ENCODE measurements around the gene REEP6.

The REEP6 gene

GRCh38 chr19:1481224-1481892, 9.6 kb upstream of the REEP6 start:
- peaks cover 26% of the 10 kb centered on the region for H3K79me2 ChIP-seq (ENCODE audit: low read length)
- peaks cover 30% of the 10 kb centered on the region for H3K27me3 ChIP-seq (replicated peaks; ENCODE audit: insufficient read depth, low read length)
- H3K4me3 ChIP-seq (ENCODE audit: low read length) = no peak overlapping the region
- H2AFZ ChIP-seq (ENCODE audit: low read length) = no peak overlapping the region
- DNase-seq = no peak
- H3K4me1 ChIP-seq (ENCODE audit: low read length) = no peaks in the 10 kb centered on the region
- H3K27ac ChIP-seq (ENCODE audit: low read length) = no peak overlapping the region
- H3K9ac ChIP-seq (ENCODE audit: low read length) = no peak overlapping the region
- no peaks in the 10 kb centered on the region for H4K20me1 ChIP-seq (ENCODE audit: insufficient read depth, low read length)
- H3K9me2 ChIP-seq (replicated peaks; ENCODE audit: insufficient read depth, low read length) = no peaks in the 10 kb centered on the region
- no peaks in the 10 kb centered on the region for H3K36me3 ChIP-seq (replicated peaks; ENCODE audit: insufficient read depth, low read length)
- TF ChIP-seq EZH2phosphoT487 (IDR thresholded peaks at IDR 0.05; ENCODE audit: low read length) (no peak), EZH2 (optimal IDR thresholded peaks at IDR 0.05; ENCODE audit: low read depth, low read length) (no peak), CTCF (IDR thresholded peaks at IDR 0.05; ENCODE audit: low read length) (no peak)
- H3K4me2 ChIP-seq (ENCODE audit: low read depth, low read length) = no peak overlapping the region
- H3K9me3 ChIP-seq (replicated peaks; ENCODE audit: insufficient read depth, low read length) = no peaks in the 10 kb centered on the region
- H3F3A ChIP-seq (ENCODE audit: insufficient read depth, low read length) = no peaks in the 10 kb centered on the region

- Histone ChIP-seq H3K27me3 (replicated peaks; ENCODE audit: insufficient read depth, low read length) (peaks cover 36% of the 10 kb centered on the region), H3F3A (ENCODE audit: insufficient read depth, low read length) (no peaks in the 10 kb centered on the region), H3K27ac (ENCODE audit: low read length) (no peak overlapping the region), H3K4me3 (ENCODE audit: low read length) (no peak overlapping the region), H3K9me3 (replicated peaks; ENCODE audit: insufficient read depth, low read length) (no peaks in the 10 kb centered on the region), H3K36me3 (replicated peaks; ENCODE audit: insufficient read depth, low read length) (no peaks in the 10 kb centered on the region), H3K9me2 (replicated peaks; ENCODE audit: insufficient read depth, low read length) (no peaks in the 10 kb centered on the region), H3K4me2 (ENCODE audit: low read depth, low read length) (no peak overlapping the region), H3K79me2 (ENCODE audit: low read length) (peaks cover 20% of the 10 kb centered on the region), H4K20me1 (ENCODE audit: insufficient read depth, low read length) (no peaks in the 10 kb centered on the region), H3K4me1 (ENCODE audit: low read length) (no peaks in the 10 kb centered on the region), H2AFZ (ENCODE audit: low read length) (no peak overlapping the region), H3K9ac (ENCODE audit: low read length) (no peak overlapping the region)
- DNase-seq = no peak
- no peak for TF ChIP-seq EZH2 (optimal IDR thresholded peaks at IDR 0.05; ENCODE audit: low read depth, low read length)
Measured at GRCh38 chr19:1481893-1482360, 9.1 kb upstream of the REEP6 start.

GRCh38 chr19:1482361-1483130, 8.4 kb upstream of the REEP6 start:
- TF ChIP-seq EZH2phosphoT487 (IDR thresholded peaks at IDR 0.05; ENCODE audit: low read length) (no peak), EZH2 (optimal IDR thresholded peaks at IDR 0.05; ENCODE audit: low read depth, low read length) (no peak)
- Histone ChIP-seq H3F3A (ENCODE audit: insufficient read depth, low read length) (no peaks in the 10 kb centered on the region), H3K9ac (ENCODE audit: low read length) (no peak overlapping the region), H3K27ac (ENCODE audit: low read length) (no peak overlapping the region), H2AFZ (ENCODE audit: low read length) (no peak overlapping the region), H3K79me2 (ENCODE audit: low read length) (peaks cover 14% of the 10 kb centered on the region), H3K4me3 (ENCODE audit: low read length) (no peak overlapping the region), H3K36me3 (replicated peaks; ENCODE audit: insufficient read depth, low read length) (no peaks in the 10 kb centered on the region), H3K9me2 (replicated peaks; ENCODE audit: insufficient read depth, low read length) (no peaks in the 10 kb centered on the region), H3K4me2 (ENCODE audit: low read depth, low read length) (no peak overlapping the region), H4K20me1 (ENCODE audit: insufficient read depth, low read length) (no peaks in the 10 kb centered on the region), H3K9me3 (replicated peaks; ENCODE audit: insufficient read depth, low read length) (no peaks in the 10 kb centered on the region), H3K27me3 (replicated peaks; ENCODE audit: insufficient read depth, low read length) (peaks cover 42% of the 10 kb centered on the region), H3K4me1 (ENCODE audit: low read length) (no peaks in the 10 kb centered on the region)
- DNase-seq = no peak

GRCh38 chr19:1483131-1483978, 7.6 kb upstream of the REEP6 start:
- H3K27ac ChIP-seq (ENCODE audit: low read length) = no peak overlapping the region
- H3K9ac ChIP-seq (ENCODE audit: low read length) = no peak overlapping the region
- no peak overlapping the region for H3K4me2 ChIP-seq (ENCODE audit: low read depth, low read length)
- H3K4me3 ChIP-seq (ENCODE audit: low read length) = no peak overlapping the region
- H3K9me3 ChIP-seq (replicated peaks; ENCODE audit: insufficient read depth, low read length) = no peaks in the 10 kb centered on the region
- TF ChIP-seq EZH2phosphoT487 (IDR thresholded peaks at IDR 0.05; ENCODE audit: low read length) = no peak
- no peak for TF ChIP-seq CTCF (IDR thresholded peaks at IDR 0.05; ENCODE audit: low read length)
- TF ChIP-seq EZH2 (optimal IDR thresholded peaks at IDR 0.05; ENCODE audit: low read depth, low read length) = no peak
- no peaks in the 10 kb centered on the region for H3K9me2 ChIP-seq (replicated peaks; ENCODE audit: insufficient read depth, low read length)
- no peaks in the 10 kb centered on the region for H3K36me3 ChIP-seq (replicated peaks; ENCODE audit: insufficient read depth, low read length)
- no peak for DNase-seq
- peaks cover 6% of the 10 kb centered on the region for H3K79me2 ChIP-seq (ENCODE audit: low read length)
- no peaks in the 10 kb centered on the region for H4K20me1 ChIP-seq (ENCODE audit: insufficient read depth, low read length)
- no peaks in the 10 kb centered on the region for H3K4me1 ChIP-seq (ENCODE audit: low read length)
- peaks cover 50% of the 10 kb centered on the region for H3K27me3 ChIP-seq (replicated peaks; ENCODE audit: insufficient read depth, low read length)
- H2AFZ ChIP-seq (ENCODE audit: low read length) = no peak overlapping the region
- H3F3A ChIP-seq (ENCODE audit: insufficient read depth, low read length) = no peaks in the 10 kb centered on the region

All from MM.1S (cell line).